Stimulated activated effector memory CD8-positive, alpha-beta T cell treated with anti-CD3 and anti-CD28 coated beads, Interleukin-12 subunit alpha, Interleukin-12 subunit beta, amount 100 ng/mL, for 72 hours (primary cell): Measurements from ENCODE around the gene GUK1.

Experiments
- ATAC-seq: fragments of 150-1000 bp; cut with Tn5 transposase; 2 replicates; pipeline ENCODE4 v1.10.0; 2021
- DNase-seq, 2 donors: peaks; one replicate each; pipeline ENCODE4 v3.0.0; 2021 to 2022; ENCODE audit warnings: low spot score in 2 of 2
- H3K27ac Mint-ChIP-seq: one replicate; pipeline ENCODE4 v1.8.0; 2022; ENCODE audit warnings: mild to moderate bottlenecking, mixed read lengths
- H3K36me3 Mint-ChIP-seq: one replicate; pipeline ENCODE4 v1.8.0; 2022; ENCODE audit warnings: mild to moderate bottlenecking, mixed read lengths
- H3K4me1 Mint-ChIP-seq: one replicate; pipeline ENCODE4 v1.8.0; 2022; ENCODE audit warnings: mixed read lengths
- H3K4me3 Mint-ChIP-seq: one replicate; pipeline ENCODE4 v1.8.0; 2022; ENCODE audit warnings: mild to moderate bottlenecking, mixed read lengths
- H3K9me3 Mint-ChIP-seq: one replicate; pipeline ENCODE4 v1.8.0; 2022; ENCODE audit warnings: mixed read lengths

GUK1 gene

GRCh38 chr1:228157729-228158126 is 17.6 kb downstream of the GUK1 start:
- ATAC-seq = no peak
- Mint-ChIP-seq H3K36me3 (peaks cover 5% of the 10 kb centered on the region), H3K4me1 (peaks cover 24% of the 10 kb centered on the region), H3K27ac (no peak overlapping the region), H3K9me3 (no peaks in the 10 kb centered on the region), H3K4me3 (no peak overlapping the region)
- no peak for DNase-seq

- no peak for DNase-seq
- no peak for ATAC-seq
- Mint-ChIP-seq H3K4me3 (no peak overlapping the region), H3K9me3 (no peaks in the 10 kb centered on the region), H3K4me1 (peaks cover 24% of the 10 kb centered on the region), H3K36me3 (peaks cover 5% of the 10 kb centered on the region), H3K27ac (no peak overlapping the region)
These were observed 18.3 kb downstream of the GUK1 start for GRCh38 chr1:228158151-228159007.

GRCh38 chr1:228159008-228159665 is 19.1 kb downstream of the GUK1 start:
- ATAC-seq (no peak), DNase-seq (no peak)
- H3K27ac Mint-ChIP-seq = no peak overlapping the region
- H3K4me3 Mint-ChIP-seq = no peak overlapping the region
- peaks cover 7% of the 10 kb centered on the region for H3K36me3 Mint-ChIP-seq
- H3K4me1 Mint-ChIP-seq = peaks cover 27% of the 10 kb centered on the region
- H3K9me3 Mint-ChIP-seq = no peaks in the 10 kb centered on the region

GRCh38 chr1:228160201-228160761 is 20.2 kb downstream of the GUK1 start:
- H3K27ac Mint-ChIP-seq = no peak overlapping the region
- ATAC-seq = no peak

GRCh38 chr1:228161362-228161761 is 21.3 kb downstream of the GUK1 start:
- DNase-seq (no peak), ATAC-seq (no peak)
- Mint-ChIP-seq H3K27ac (peak overlapping the region; percentile 63), H3K4me3 (no peak overlapping the region), H3K9me3 (no peaks in the 10 kb centered on the region), H3K4me1 (peaks cover 23% of the 10 kb centered on the region), H3K36me3 (peaks cover 22% of the 10 kb centered on the region)

More at GRCh38 chr1:228160201-228160761, 20.2 kb downstream of the GUK1 start:
- no peaks in the 10 kb centered on the region for H3K9me3 Mint-ChIP-seq
- no peak overlapping the region for H3K4me3 Mint-ChIP-seq
- DNase-seq = no peak
- peaks cover 12% of the 10 kb centered on the region for H3K36me3 Mint-ChIP-seq
- peaks cover 24% of the 10 kb centered on the region for H3K4me1 Mint-ChIP-seq

GRCh38 chr1:228161866-228162265 is 21.8 kb downstream of the GUK1 start:
- H3K9me3 Mint-ChIP-seq = no peaks in the 10 kb centered on the region
- DNase-seq (no peak), ATAC-seq (no peak)
- no peak overlapping the region for H3K4me3 Mint-ChIP-seq
- peaks cover 26% of the 10 kb centered on the region for H3K36me3 Mint-ChIP-seq
- H3K27ac Mint-ChIP-seq = peak overlapping the region; percentile 63
- H3K4me1 Mint-ChIP-seq = peaks cover 28% of the 10 kb centered on the region

GRCh38 chr1:228162286-228163006 is 22.4 kb downstream of the GUK1 start:
- Mint-ChIP-seq H3K4me3 (no peak overlapping the region), H3K36me3 (peaks cover 28% of the 10 kb centered on the region), H3K4me1 (peaks cover 29% of the 10 kb centered on the region), H3K27ac (peak overlapping the region; percentile 63), H3K9me3 (no peaks in the 10 kb centered on the region)
- ATAC-seq = no peak
- no peak for DNase-seq

- peaks cover 35% of the 10 kb centered on the region for H3K4me1 Mint-ChIP-seq
- no peak overlapping the region for H3K4me3 Mint-ChIP-seq
- no peaks in the 10 kb centered on the region for H3K9me3 Mint-ChIP-seq
- H3K36me3 Mint-ChIP-seq = peaks cover 28% of the 10 kb centered on the region
- ATAC-seq = no peak
- DNase-seq = no peak
- peak overlapping the region; percentile 63 for H3K27ac Mint-ChIP-seq
These were observed 23.1 kb downstream of the GUK1 start for GRCh38 chr1:228163007-228163753.

GRCh38 chr1:228163776-228164519 is 23.9 kb downstream of the GUK1 start:
- Mint-ChIP-seq H3K36me3 (peaks cover 28% of the 10 kb centered on the region), H3K4me1 (peaks cover 42% of the 10 kb centered on the region), H3K4me3 (peak overlapping the region; percentile 71), H3K9me3 (no peaks in the 10 kb centered on the region), H3K27ac (peak overlapping the region; percentile 84)
- ATAC-seq (no peak), DNase-seq (no peak)

GRCh38 chr1:228164561-228165371 is 24.7 kb downstream of the GUK1 start:
- ATAC-seq = no peak
- Mint-ChIP-seq H3K27ac (peak overlapping the region; percentile 84), H3K36me3 (peaks cover 28% of the 10 kb centered on the region), H3K4me1 (peaks cover 46% of the 10 kb centered on the region), H3K9me3 (no peaks in the 10 kb centered on the region), H3K4me3 (peak overlapping the region; percentile 71)
- DNase-seq = no peak

- peak; percentile 99 to 100 for DNase-seq
- peaks cover 46% of the 10 kb centered on the region for H3K4me1 Mint-ChIP-seq
- peaks cover 28% of the 10 kb centered on the region for H3K36me3 Mint-ChIP-seq
- ATAC-seq = peak; percentile 88
- peak within 1 kb of the TSS; percentile 71 for H3K4me3 Mint-ChIP-seq
- no peaks in the 10 kb centered on the region for H3K9me3 Mint-ChIP-seq
- peak within 1 kb of the TSS; percentile 84 for H3K27ac Mint-ChIP-seq
These were observed 25.5 kb downstream of the GUK1 start, which contains the start of gene IBA57 for GRCh38 chr1:228165372-228166169. TSS of gene IBA57 (plus strand) at chr1:228165804. CDS start at chr1:228165817, 13 bp downstream.

- Mint-ChIP-seq H3K4me1 (peaks cover 46% of the 10 kb centered on the region), H3K36me3 (peaks cover 28% of the 10 kb centered on the region), H3K27ac (peak overlapping the region; percentile 84), H3K9me3 (no peaks in the 10 kb centered on the region), H3K4me3 (peak overlapping the region; percentile 71)
- ATAC-seq = peak; percentile 85
- DNase-seq = peak; percentile 56 to 82
These were observed 26.3 kb downstream of the GUK1 start for GRCh38 chr1:228166170-228166936.
